ENCODE results near the gene NUMBL.
"Not testable (repeated sequence)": the region's sequence is repeated elsewhere in the genome, so short reads cannot be mapped to it uniquely, and the experiment has no call there.

Gene NUMBL

GRCh38 chr19:40659566-40659965, 30.9 kb downstream of the NUMBL start:
- TF ChIP-seq, protein P1, sequence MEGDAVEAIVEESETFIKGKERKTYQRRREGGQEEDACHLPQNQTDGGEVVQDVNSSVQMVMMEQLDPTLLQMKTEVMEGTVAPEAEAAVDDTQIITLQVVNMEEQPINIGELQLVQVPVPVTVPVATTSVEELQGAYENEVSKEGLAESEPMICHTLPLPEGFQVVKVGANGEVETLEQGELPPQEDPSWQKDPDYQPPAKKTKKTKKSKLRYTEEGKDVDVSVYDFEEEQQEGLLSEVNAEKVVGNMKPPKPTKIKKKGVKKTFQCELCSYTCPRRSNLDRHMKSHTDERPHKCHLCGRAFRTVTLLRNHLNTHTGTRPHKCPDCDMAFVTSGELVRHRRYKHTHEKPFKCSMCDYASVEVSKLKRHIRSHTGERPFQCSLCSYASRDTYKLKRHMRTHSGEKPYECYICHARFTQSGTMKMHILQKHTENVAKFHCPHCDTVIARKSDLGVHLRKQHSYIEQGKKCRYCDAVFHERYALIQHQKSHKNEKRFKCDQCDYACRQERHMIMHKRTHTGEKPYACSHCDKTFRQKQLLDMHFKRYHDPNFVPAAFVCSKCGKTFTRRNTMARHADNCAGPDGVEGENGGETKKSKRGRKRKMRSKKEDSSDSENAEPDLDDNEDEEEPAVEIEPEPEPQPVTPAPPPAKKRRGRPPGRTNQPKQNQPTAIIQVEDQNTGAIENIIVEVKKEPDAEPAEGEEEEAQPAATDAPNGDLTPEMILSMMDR (IDR thresholded peaks at IDR 0.05), result no peak
- Histone ChIP-seq H3K9me3 (no peaks in the 10 kb centered on the region), H3K4me1 (ENCODE audit: control insufficient read depth in 1 of 2, insufficient read depth in 1 of 2, low read depth in 1 of 2, low read length in 1 of 2) (peaks cover 9 to 12% of the 10 kb centered on the region in 2 experiments)

DNA sequence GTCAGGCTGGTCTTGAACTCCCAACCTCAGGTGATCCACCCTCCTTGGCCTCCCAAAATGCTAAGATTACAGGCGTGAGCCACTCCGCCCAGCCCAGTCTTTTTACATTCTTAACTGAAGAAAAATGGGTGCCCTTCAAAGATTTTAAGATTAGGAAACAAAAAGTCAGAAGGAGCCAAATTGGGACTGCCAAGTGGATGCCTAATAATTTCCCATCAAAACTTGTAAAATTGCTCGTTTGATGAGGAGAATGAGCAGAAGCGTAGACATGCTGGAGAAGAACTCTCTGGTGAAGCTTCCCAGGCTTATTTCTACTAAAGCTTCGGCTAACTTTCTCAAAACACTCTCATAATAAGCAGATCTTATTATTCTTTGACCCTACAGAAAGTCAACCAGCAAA, 31.3 kb downstream of the NUMBL start:
- H3K27me3 ChIP-seq, result peaks cover 13% of the 10 kb centered on the region
- no peak overlapping the region for H3K4me3 ChIP-seq (ENCODE audit: low read depth in 1 of 2, low read length in 1 of 2)
- TF ChIP-seq, protein P1 (IDR thresholded peaks at IDR 0.05), result no peak

More at GRCh38 chr19:40659566-40659965, 30.9 kb downstream of the NUMBL start:
- Histone ChIP-seq H3K4me3 (ENCODE audit: low read depth in 1 of 2, low read length in 1 of 2) (no peak overlapping the region), H3K36me3 (no peaks in the 10 kb centered on the region), H3K27ac (no peak overlapping the region), H3K27me3 (peaks cover 18% of the 10 kb centered on the region)

DNA sequence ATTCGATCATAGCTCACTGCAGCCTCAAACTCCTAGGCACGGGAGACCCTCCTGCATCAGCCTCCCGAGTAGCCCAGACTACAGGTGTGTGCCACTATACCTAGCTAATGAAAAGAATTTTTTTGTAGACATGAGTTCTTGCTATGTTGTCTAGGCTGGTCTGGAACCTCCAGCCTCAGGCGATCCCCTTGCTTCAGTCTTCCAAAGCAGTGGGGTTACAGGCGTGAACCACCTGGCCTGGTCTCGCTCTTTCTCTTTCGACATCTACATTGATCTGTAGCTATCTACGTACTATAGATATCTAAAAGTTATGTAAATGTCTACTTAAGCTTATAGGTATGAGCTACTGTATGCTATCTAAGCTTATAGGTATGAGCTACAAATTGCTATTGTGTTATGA, 32.4 kb downstream of the NUMBL start:
- no peak overlapping the region for H3K27ac ChIP-seq
- no peak overlapping the region for H3K4me3 ChIP-seq (ENCODE audit: low read depth in 1 of 2, low read length in 1 of 2)
- H3K9me3 ChIP-seq, result no peaks in the 10 kb centered on the region
- TF ChIP-seq, protein P1 (IDR thresholded peaks at IDR 0.05), result no peak
- H3K27me3 ChIP-seq, result peaks cover 3% of the 10 kb centered on the region
- peaks cover 3 to 4% of the 10 kb centered on the region in 2 experiments for H3K4me1 ChIP-seq (ENCODE audit: control insufficient read depth in 1 of 2, insufficient read depth in 1 of 2, low read depth in 1 of 2, low read length in 1 of 2)
- no peaks in the 10 kb centered on the region for H3K36me3 ChIP-seq

More for the DNA sequence above, 31.3 kb downstream of the NUMBL start:
- Histone ChIP-seq H3K4me1 (ENCODE audit: control insufficient read depth in 1 of 2, insufficient read depth in 1 of 2, low read depth in 1 of 2, low read length in 1 of 2) (peaks cover 9 to 12% of the 10 kb centered on the region in 2 experiments), H3K27ac (no peak overlapping the region), H3K36me3 (no peaks in the 10 kb centered on the region), H3K9me3 (no peaks in the 10 kb centered on the region)

DNA sequence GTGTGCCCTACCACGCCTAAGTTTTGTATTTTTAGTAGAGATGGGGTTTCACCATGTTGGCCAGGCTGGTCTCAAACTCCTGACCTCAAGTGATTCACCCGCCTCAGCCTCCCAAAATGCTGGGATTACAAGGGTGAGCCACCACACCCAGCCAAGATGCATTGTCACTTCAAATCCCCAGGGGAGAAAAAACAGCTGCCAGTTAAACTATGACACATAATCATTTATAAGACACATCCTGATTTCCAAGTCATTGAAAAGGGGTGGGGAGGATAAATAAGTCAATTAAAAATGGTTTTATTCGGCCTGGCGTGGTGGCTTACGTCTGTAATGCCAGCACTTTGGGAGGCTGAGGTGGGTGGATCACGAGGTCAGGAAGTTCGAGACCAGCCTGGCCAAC, 34.8 kb downstream of the NUMBL start:
- H3K9me3 ChIP-seq; H3K4me3 ChIP-seq (ENCODE audit: low read depth in 1 of 2, low read length in 1 of 2); H3K27ac ChIP-seq; H3K36me3 ChIP-seq; H3K27me3 ChIP-seq; H3K4me1 ChIP-seq (ENCODE audit: control insufficient read depth in 1 of 2, insufficient read depth in 1 of 2, low read depth in 1 of 2, low read length in 1 of 2): not testable (repeated sequence)

GRCh38 chr19:40652303-40652702, 38.1 kb downstream of the NUMBL start:
- H3K9me3 ChIP-seq; H3K27ac ChIP-seq; H3K4me3 ChIP-seq (ENCODE audit: low read depth in 1 of 2, low read length in 1 of 2); H3K36me3 ChIP-seq; H3K4me1 ChIP-seq (ENCODE audit: control insufficient read depth in 1 of 2, insufficient read depth in 1 of 2, low read depth in 1 of 2, low read length in 1 of 2); H3K27me3 ChIP-seq: not testable (repeated sequence)

DNA sequence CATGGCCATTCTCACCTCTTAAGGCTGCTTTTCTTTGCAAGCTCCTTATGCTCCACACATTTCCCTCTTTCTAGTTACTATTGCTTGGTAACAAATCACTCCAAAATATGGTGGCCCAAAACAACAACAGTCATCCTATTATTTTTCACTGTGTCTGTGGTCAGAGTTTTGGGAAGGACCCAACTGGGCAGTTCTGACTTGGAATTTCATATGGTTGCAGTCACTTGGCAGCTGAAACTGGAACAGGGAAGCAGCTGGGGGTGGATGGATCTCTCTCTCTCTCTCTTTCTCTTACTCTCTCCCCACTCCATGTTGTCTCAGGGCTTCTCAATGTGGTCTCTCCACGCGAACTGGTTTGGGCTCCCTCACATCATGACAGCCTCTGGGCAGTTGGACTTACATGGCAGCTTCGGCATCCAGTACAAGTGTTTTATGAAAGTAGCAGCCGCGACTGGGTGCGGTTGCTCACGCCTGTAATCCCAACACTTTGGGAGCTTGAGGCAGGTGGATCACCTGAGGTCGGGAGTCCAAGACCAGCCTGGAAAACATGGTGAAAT, 39.6 kb downstream of the NUMBL start:
- Histone ChIP-seq H3K9me3 (no peaks in the 10 kb centered on the region), H3K27me3 (peaks cover 10% of the 10 kb centered on the region), H3K4me3 (ENCODE audit: low read depth in 1 of 2, low read length in 1 of 2) (no peak overlapping the region), H3K36me3 (no peaks in the 10 kb centered on the region), H3K27ac (no peak overlapping the region), H3K4me1 (ENCODE audit: control insufficient read depth in 1 of 2, insufficient read depth in 1 of 2, low read depth in 1 of 2, low read length in 1 of 2) (no peaks in the 10 kb centered on the region)
- TF ChIP-seq, protein P1 (IDR thresholded peaks at IDR 0.05), result no peak

DNA sequence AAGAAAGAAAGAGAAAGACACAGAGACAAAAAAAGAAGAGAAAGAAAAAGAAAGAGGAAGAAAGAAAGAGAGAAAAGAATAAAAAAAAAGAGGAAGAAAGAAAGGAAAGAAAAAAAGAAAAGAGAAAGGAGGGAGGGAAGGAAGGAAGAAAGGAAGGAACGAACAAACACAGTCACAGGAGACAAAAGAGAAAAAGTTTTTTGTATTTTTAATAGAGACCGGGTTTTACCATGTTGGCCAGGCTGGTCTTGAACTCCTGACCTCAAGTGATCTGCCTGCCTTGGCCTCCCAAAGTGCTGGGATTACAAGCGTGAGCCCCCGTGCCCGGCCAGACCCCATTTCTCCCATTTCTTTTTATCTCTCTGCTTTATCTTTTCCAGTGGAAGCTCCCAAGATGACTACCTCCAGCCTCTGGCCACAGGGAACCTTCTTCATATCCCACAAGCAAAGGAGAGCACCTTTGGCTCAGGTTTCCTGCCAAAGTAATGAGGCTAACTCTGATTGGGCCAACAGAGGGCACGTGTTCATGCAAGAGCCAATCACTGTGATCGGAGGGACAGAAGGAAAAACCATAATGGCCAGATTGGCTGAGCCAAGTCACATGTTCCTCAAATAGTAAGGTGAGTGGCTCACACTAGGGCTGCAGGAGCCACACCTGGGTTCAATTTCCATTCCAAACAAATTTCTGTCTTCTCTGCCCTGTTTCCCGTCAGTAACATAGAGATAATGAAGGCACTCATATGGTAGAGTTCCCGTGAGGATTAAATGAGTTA, 40.4 kb downstream of the NUMBL start:
- peaks cover 13% of the 10 kb centered on the region for H3K27me3 ChIP-seq
- H3K9me3 ChIP-seq; H3K36me3 ChIP-seq; H3K4me1 ChIP-seq (ENCODE audit: control insufficient read depth in 1 of 2, insufficient read depth in 1 of 2, low read depth in 1 of 2, low read length in 1 of 2); H3K27ac ChIP-seq; H3K4me3 ChIP-seq (ENCODE audit: low read depth in 1 of 2, low read length in 1 of 2): not testable (repeated sequence)
